Tibial artery (tissue), 4 donors: ENCODE results near the gene SMAD9.

Experiments
- DNase-seq, 2 donors: peaks; one replicate each; pipeline ENCODE4 v3.0.0-alpha.2; 2019
- H3K27ac ChIP-seq, 2 donors: fragments of 200-600 bp; sonication (generic) in 1 of 2; 1 replicate in 1 of 2; 2 replicates in 1 of 2; pipeline ENCODE4 v1.5.1; 2018 to 2019; ENCODE audit warnings: mild to moderate bottlenecking in 1 of 2
- H3K27me3 ChIP-seq, 2 donors: fragments of 200-600 bp; sonication (generic) in 1 of 2; one replicate each; pipeline versions ENCODE4 v1.5.1 to v1.6.0; 2016 to 2019
- H3K36me3 ChIP-seq, 3 donors: fragments of 200-600 bp; sonication (generic) in 2 of 3; one replicate each; pipeline ENCODE4 v1.5.1; 2016 to 2019; ENCODE audit warnings: mild to moderate bottlenecking in 2 of 3
- H3K4me1 ChIP-seq, 4 donors: fragments of 200-600 bp; sonication (generic) in 2 of 4; 1 replicate in 3 of 4; 2 replicates in 1 of 4; pipeline ENCODE4 v1.5.1; 2016 to 2019
- H3K4me3 ChIP-seq, 2 donors: fragments of 200-600 bp; sonication (generic) in 1 of 2; 1 replicate in 1 of 2; 2 replicates in 1 of 2; pipeline ENCODE4 v1.5.1; 2018 to 2019; ENCODE audit warnings: mild to moderate bottlenecking in 2 of 2
- H3K9me3 ChIP-seq, 3 donors: fragments of 200-600 bp; sonication (generic) in 1 of 3; one replicate each; pipeline ENCODE4 v1.5.1; 2016 to 2019
- intact Hi-C: fragments of 100-400 bp; cut with DNase I; formaldehyde crosslinking; loops from one replicate; pipeline ENCODE4 v1.15.0; 2023; ENCODE audit warnings: low total_unique reads
- TF ChIP-seq, protein P1 (sequence below), 2 experiments: fragments of 200-600 bp in 1 of 2; fragments of 450-650 bp in 1 of 2; IDR thresholded peaks; one replicate each; pipeline ENCODE4 v1.5.1; 2017 to 2019; ENCODE audit warnings: antibody characterized with exemption in 2 of 2, mild to moderate bottlenecking in 1 of 2, moderate library complexity in 1 of 2

Gene SMAD9

DNA sequence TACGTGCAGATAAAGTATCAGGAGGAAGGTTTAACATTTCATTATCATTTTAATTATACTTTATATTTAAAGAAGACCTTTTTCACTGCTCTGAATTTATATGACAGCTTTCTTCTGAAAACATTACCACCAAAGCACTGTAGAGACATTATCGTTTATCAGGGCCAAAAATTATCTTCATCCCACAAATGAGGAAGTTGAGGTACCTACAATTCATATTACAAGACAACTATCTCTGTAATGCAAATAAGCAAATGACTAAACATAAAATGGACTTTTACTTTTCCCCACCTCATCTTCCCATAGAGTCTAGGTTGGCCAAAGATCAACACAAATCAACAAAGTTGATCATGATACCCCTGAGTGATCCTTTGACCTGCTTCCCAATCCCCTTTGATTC is 30.9 kb upstream of the SMAD9 start:
- Histone ChIP-seq H3K4me3 (no peak overlapping the region), H3K9me3 (no peaks in the 10 kb centered on the region), H3K27ac (no peak overlapping the region), H3K27me3 (no peaks in the 10 kb centered on the region), H3K4me1 (no peaks in the 10 kb centered on the region), H3K36me3 (peaks cover 12 to 47% (median 15%) of the 10 kb centered on the region in 3 donors)
- TF ChIP-seq, protein P1, sequence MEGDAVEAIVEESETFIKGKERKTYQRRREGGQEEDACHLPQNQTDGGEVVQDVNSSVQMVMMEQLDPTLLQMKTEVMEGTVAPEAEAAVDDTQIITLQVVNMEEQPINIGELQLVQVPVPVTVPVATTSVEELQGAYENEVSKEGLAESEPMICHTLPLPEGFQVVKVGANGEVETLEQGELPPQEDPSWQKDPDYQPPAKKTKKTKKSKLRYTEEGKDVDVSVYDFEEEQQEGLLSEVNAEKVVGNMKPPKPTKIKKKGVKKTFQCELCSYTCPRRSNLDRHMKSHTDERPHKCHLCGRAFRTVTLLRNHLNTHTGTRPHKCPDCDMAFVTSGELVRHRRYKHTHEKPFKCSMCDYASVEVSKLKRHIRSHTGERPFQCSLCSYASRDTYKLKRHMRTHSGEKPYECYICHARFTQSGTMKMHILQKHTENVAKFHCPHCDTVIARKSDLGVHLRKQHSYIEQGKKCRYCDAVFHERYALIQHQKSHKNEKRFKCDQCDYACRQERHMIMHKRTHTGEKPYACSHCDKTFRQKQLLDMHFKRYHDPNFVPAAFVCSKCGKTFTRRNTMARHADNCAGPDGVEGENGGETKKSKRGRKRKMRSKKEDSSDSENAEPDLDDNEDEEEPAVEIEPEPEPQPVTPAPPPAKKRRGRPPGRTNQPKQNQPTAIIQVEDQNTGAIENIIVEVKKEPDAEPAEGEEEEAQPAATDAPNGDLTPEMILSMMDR (IDR thresholded peaks at IDR 0.05): no peak
- intact Hi-C loops: no loop called here
- no peak for DNase-seq

DNA sequence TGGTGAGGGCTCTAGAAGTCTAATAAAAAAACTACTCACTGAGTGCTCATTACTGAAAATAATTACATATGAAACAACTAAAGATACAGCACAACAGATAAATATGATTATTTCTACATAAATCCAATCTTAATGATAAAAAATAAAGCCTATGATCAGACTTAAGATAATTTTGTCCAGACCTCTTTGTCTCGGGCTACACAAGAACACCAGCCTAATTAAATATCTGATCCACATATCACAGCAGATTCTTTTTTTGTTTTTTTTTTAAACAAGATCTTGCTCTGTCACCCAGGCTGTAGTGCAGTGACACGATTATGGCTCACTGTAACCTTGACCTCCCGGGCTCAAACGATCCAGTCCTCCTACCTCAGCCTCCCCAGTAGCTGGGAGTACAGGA is 30.3 kb upstream of the SMAD9 start:
- H3K27ac ChIP-seq: no peak overlapping the region
- TF ChIP-seq, protein P1 (IDR thresholded peaks at IDR 0.05): no peak
- intact Hi-C loops: no loop called here

DNA sequence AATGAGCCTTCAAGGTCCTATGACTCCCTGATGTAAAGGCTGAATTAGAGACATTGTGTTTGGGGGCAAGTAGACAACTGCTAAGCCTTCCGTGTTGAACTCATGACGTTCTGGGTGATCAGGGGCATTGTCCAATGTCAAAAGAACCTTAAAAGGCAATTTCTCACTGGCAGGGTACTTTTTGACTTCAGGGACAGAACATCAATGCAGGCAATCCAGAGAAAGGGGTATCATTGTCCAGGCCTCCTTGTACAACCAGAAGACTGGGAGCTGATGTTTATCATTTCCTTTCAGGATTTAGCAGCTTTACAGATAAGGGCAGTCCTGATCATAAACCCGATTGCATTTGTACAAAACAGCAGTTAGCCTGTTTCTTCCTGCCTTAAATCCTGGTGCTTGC is 25.0 kb upstream of the SMAD9 start:
- TF ChIP-seq, protein P1 (IDR thresholded peaks at IDR 0.05): no peak
- no peaks in the 10 kb centered on the region for H3K9me3 ChIP-seq
- H3K4me1 ChIP-seq: no peaks in the 10 kb centered on the region
- H3K27ac ChIP-seq: no peak overlapping the region
- intact Hi-C loops: no loop called here
- H3K27me3 ChIP-seq: no peaks in the 10 kb centered on the region
- no peak overlapping the region for H3K4me3 ChIP-seq
- H3K36me3 ChIP-seq: peaks cover 0 to 19% (median 12%) of the 10 kb centered on the region in 3 donors
- DNase-seq: no peak

More for the DNA sequence above, 30.3 kb upstream of the SMAD9 start:
- no peak for DNase-seq
- Histone ChIP-seq H3K4me1 (no peaks in the 10 kb centered on the region), H3K9me3 (no peaks in the 10 kb centered on the region), H3K27me3 (no peaks in the 10 kb centered on the region), H3K36me3 (peaks cover 12 to 47% (median 15%) of the 10 kb centered on the region in 3 donors), H3K4me3 (no peak overlapping the region)

DNA sequence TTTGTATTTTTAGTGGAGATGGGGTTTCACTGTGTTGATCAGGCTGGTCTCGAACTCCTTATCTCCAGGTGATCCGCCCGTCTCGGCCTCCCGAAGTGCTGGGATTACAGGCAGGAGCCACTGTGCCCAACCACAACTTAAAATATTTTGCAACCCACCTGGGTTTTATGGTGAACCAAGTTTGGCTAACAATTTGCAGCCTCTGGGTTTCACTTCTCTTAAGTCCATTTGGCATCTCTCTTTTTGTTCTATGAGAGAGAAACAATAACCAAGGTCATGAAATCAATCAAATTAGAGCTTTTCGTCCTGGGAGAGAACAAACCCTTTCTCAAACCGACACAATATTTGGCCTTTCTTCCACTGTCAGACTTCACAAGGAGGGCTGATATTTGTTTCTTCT is 5.6 kb upstream of the SMAD9 start:
- no peak for DNase-seq
- intact Hi-C loops: no loop called here
- TF ChIP-seq, protein P1 (IDR thresholded peaks at IDR 0.05): no peak
- Histone ChIP-seq H3K36me3 (no peaks in the 10 kb centered on the region), H3K4me3 (no peak overlapping the region), H3K27ac (no peak overlapping the region), H3K4me1 (peaks cover 0 to 4% (median under 1%) of the 10 kb centered on the region in 4 donors), H3K9me3 (no peaks in the 10 kb centered on the region), H3K27me3 (no peaks in the 10 kb centered on the region)

- Histone ChIP-seq H3K9me3 (no peaks in the 10 kb centered on the region), H3K4me3 (no peak overlapping the region), H3K27ac (no peak overlapping the region), H3K36me3 (no peaks in the 10 kb centered on the region), H3K27me3 (no peaks in the 10 kb centered on the region), H3K4me1 (peaks cover 0 to 8% (median 4%) of the 10 kb centered on the region in 4 donors)
- no peak for DNase-seq
- TF ChIP-seq, protein P1 (IDR thresholded peaks at IDR 0.05): no peak
- intact Hi-C loops: no loop called here
These were observed 4.0 kb upstream of the SMAD9 start for GRCh38 chr13:36924001-36924400.
